ENCODE measurements around the gene ZFHX2.

Gene ZFHX2

DNA sequence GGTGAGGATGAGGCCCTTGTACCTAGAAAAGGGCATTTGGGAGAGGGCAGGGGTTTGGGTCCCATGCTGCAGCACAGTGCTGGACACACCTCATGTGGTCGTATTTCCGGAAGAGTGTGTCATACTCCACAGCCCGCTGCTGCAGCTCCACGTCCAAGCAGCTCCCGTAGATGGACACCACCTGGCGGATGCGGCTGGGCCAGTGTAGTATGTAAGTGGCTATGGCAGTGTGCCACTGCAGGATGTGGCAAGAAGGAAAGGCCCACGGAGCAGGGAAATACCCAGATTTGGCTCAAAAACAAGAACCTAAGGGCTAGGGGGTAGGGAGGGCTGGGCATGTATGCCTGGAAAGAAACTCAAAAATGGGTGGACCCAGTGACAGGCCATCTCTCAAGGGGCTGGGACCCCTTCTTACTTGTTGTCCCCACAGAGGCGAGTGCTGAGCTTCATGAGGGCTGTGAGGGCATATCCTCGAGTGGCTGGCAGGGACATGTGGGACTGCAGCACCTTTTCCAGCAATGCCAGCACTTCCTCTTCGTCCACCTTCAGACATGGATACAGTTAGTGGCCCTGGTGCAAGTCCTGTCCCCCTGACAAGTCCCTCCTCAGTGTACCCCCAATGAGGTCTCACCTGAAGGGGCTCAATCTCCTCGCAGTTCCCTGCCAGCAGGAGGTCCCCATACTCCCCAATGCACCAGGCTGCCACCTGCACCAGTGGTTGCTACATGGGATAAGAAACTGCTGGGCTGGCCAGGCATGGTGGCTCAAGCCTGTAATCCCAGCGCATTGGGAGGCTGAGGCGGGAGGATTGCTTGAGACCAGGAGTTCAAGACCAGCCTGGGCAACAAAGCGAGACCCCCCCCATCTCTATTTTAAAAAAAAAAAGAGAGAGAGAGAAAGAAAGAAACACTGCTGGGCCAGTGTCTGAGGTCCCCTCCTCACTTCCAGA is 10.6 kb upstream of the ZFHX2 start:
- TF ChIP-seq, protein P1, sequence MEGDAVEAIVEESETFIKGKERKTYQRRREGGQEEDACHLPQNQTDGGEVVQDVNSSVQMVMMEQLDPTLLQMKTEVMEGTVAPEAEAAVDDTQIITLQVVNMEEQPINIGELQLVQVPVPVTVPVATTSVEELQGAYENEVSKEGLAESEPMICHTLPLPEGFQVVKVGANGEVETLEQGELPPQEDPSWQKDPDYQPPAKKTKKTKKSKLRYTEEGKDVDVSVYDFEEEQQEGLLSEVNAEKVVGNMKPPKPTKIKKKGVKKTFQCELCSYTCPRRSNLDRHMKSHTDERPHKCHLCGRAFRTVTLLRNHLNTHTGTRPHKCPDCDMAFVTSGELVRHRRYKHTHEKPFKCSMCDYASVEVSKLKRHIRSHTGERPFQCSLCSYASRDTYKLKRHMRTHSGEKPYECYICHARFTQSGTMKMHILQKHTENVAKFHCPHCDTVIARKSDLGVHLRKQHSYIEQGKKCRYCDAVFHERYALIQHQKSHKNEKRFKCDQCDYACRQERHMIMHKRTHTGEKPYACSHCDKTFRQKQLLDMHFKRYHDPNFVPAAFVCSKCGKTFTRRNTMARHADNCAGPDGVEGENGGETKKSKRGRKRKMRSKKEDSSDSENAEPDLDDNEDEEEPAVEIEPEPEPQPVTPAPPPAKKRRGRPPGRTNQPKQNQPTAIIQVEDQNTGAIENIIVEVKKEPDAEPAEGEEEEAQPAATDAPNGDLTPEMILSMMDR (conservative IDR thresholded peaks at IDR 0.05; ENCODE audit: low read depth) = no peak
- POLR2A ChIA-PET (ENCODE audit: low non-redundant PET) = no interaction called here
- no peak for DNase-seq (ENCODE audit: low spot score)
- peak overlapping the region; percentile 47 for H3K27ac ChIP-seq
- CTCF ChIA-PET = interaction anchor here (0.5 to 2.8 kb wide), 7 partner anchors 37 to 329 kb away, joined by 3 to 24 read pairs (median 4); no protein-coding TSS in a partner anchor

DNA sequence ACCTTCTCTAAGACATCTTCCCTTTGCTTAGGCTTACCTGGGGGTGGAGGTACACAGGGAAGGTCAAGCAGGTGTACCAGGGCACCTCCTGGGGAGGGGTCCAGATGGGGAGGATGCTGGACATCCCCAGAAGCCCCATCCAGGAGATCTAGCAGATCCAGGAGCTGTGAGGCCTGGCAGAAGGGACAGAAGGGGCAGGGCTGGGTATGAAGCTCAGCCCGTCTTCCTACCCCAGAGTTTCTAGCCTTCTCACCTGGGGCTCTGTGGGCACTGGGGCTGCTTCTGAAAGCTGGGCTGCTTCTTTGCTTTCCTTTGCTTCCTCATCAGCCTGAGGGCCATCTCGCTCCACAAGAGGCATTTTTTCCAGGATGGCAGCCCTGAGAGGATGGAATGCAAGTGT is 9.7 kb upstream of the ZFHX2 start:
- ChIA-PET POLR2A (ENCODE audit: low non-redundant PET) (no interaction called here), CTCF (interaction anchor here (0.5 to 2.8 kb wide), 5 partner anchors 10 to 330 kb away, joined by 3 to 24 read pairs (median 3); no protein-coding TSS in a partner anchor)
- DNase-seq (ENCODE audit: low spot score) = no peak
- H3K27ac ChIP-seq = peak overlapping the region; percentile 47
- TF ChIP-seq, protein P1 (conservative IDR thresholded peaks at IDR 0.05; ENCODE audit: low read depth) = no peak

DNA sequence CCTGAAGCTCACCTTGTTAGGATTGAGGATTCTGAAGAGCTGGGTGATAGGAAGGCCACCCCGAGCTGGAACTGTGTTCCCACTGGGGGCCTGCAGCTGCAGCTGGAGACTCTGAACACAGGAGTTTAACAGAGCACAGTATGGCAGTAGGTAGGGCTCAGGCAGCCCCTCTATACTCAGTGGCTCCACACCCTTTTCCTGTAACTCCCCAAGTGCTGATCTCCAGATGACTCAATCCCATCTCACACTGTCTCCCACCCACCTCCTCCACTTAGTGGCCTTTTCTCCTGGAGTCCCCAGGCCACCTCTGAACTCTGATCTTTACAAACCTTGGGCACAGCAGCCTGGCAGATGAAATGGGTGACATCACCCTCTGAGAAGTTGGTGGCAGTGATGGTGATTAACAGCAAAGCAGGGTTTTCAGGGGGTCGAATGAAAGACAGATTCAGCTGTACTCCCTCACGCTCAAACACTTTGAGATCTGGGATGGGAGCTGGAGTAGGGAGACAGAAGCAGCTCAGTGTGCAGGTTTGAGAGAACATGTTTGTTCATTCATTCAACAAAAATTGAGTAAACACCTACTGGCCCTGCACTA is 8.5 kb upstream of the ZFHX2 start:
- POLR2A ChIA-PET (ENCODE audit: low non-redundant PET) = interaction anchor here (1.6 kb wide), 1 partner anchor 81 kb away, joined by 5 read pairs; no protein-coding TSS in a partner anchor
- DNase-seq (ENCODE audit: low spot score) = no peak
- peak overlapping the region; percentile 28; the same call in 1 of the 2 replicates for H3K27ac ChIP-seq
- TF ChIP-seq, protein P1 (conservative IDR thresholded peaks at IDR 0.05; ENCODE audit: low read depth) = no peak
- CTCF ChIA-PET = interaction anchor here (0.6 to 2.8 kb wide), 15 partner anchors 9 to 530 kb away, joined by 3 to 24 read pairs (median 5); no protein-coding TSS in a partner anchor

- POLR2A ChIA-PET (ENCODE audit: low non-redundant PET) = interaction anchor here (1.6 kb wide), 1 partner anchor 81 kb away, joined by 5 read pairs; no protein-coding TSS in a partner anchor
- H3K27ac ChIP-seq = peak overlapping the region; percentile 33
- TF ChIP-seq, protein P1 (conservative IDR thresholded peaks at IDR 0.05; ENCODE audit: low read depth) = peak; percentile 93
- DNase-seq (ENCODE audit: low spot score) = peak; percentile 60
- CTCF ChIA-PET = interaction anchor here (0.6 to 2.8 kb wide), 23 partner anchors 8 to 1264 kb away, joined by 3 to 24 read pairs (median 4); partner anchors contain the start of gene AP1G2
Observed at GRCh38 chr14:23559010-23559925, 7.7 kb upstream of the ZFHX2 start.

GRCh38 chr14:23558346-23559009 is 6.9 kb upstream of the ZFHX2 start:
- TF ChIP-seq, protein P1 (conservative IDR thresholded peaks at IDR 0.05; ENCODE audit: low read depth) = no peak
- CTCF ChIA-PET = interaction anchor here (0.6 to 1.9 kb wide), 10 partner anchors 9 to 1263 kb away, joined by 3 to 9 read pairs (median 4); partner anchors contain the start of gene AP1G2
- H3K27ac ChIP-seq = peak overlapping the region; percentile 33
- POLR2A ChIA-PET (ENCODE audit: low non-redundant PET) = interaction anchor here (0.5 to 1.6 kb wide), 2 partner anchors 67 to 80 kb away, joined by 3 to 5 read pairs; no protein-coding TSS in a partner anchor
- no peak for DNase-seq (ENCODE audit: low spot score)
